ENCODE measurements around the gene RNASE7. TPM values are rescaled to one million over a fixed set of nuclear protein-coding genes. Genes with fewer than 3 reads are reported as not detected.

Gene RNASE7
- total and polyA plus RNA-seq, 4 donors: 0.13 to 0.18 TPM; not detected in 2

DNA sequence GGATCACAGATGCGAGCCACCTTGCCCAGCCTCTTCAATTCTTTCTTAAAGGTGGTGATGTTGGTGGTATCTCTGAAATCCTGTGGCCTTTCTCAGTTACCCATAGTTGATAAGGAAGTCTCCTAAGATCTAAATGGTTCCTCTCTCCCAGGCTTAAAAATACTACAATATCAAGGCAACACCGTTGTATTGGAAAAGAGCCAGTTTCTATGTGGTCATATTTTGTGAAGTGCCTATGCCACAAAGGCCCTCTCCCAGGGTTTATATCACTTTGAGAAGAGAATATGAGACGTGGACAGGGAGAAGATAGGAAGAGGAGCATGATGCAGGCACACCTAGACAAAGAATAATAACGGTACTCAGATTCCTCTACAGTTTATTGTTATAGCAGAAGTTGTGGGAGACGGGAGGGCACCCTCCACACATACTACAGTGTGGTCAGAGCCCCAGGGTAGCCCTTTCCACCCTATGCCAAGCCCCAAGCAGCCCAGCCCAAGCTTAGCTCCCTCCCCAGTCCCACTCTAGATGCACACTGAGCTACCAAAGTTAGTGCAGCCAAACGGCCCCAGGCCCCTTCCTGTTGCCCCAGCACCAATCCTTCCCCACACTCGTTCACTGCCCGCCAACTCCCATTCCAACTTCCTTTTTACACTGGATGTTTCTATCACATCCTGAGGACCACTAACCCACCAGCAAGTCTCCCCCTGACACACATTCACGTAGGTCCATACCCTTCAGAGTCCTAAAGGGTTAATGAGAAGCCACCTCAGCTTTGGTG lies 25.6 kb upstream of the RNASE7 start:
- TF ChIP-seq, protein P1, sequence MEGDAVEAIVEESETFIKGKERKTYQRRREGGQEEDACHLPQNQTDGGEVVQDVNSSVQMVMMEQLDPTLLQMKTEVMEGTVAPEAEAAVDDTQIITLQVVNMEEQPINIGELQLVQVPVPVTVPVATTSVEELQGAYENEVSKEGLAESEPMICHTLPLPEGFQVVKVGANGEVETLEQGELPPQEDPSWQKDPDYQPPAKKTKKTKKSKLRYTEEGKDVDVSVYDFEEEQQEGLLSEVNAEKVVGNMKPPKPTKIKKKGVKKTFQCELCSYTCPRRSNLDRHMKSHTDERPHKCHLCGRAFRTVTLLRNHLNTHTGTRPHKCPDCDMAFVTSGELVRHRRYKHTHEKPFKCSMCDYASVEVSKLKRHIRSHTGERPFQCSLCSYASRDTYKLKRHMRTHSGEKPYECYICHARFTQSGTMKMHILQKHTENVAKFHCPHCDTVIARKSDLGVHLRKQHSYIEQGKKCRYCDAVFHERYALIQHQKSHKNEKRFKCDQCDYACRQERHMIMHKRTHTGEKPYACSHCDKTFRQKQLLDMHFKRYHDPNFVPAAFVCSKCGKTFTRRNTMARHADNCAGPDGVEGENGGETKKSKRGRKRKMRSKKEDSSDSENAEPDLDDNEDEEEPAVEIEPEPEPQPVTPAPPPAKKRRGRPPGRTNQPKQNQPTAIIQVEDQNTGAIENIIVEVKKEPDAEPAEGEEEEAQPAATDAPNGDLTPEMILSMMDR (IDR thresholded peaks at IDR 0.05; ENCODE audit: control extremely low read depth, extremely low read depth): no peak
- Histone ChIP-seq H3K4me1 (ENCODE audit: control insufficient read depth in 5 of 5, insufficient read depth in 5 of 5, low read length in 5 of 5) (peaks cover 0 to 4% (median 2%) of the 10 kb centered on the region in 5 donors), H3K27me3 (ENCODE audit: control insufficient read depth in 3 of 3, insufficient read depth in 3 of 3, low read length in 2 of 3) (no peaks in the 10 kb centered on the region), H3K4me3 (no peak overlapping the region), H3K27ac (ENCODE audit: low read depth in 1 of 2, low read length in 1 of 2) (no peak overlapping the region), H3K9ac (ENCODE audit: insufficient read depth in 1 of 2, low read length in 2 of 2) (no peak overlapping the region), H3K9me3 (ENCODE audit: control insufficient read depth in 4 of 4, insufficient read depth in 3 of 4, low read length in 3 of 4) (no peaks in the 10 kb centered on the region), H3K36me3 (ENCODE audit: control insufficient read depth in 4 of 4, insufficient read depth in 4 of 4, low read length in 4 of 4) (peaks cover 5 to 20% (median 16%) of the 10 kb centered on the region in 4 donors)
- DNase-seq (no peak), ATAC-seq (ENCODE audit: insufficient read depth, low FRiP score) (no peak)
- 48 to 56% methylated on average over 9 of the region's 9 CpGs for WGBS, 2 donors

- TF ChIP-seq, protein P1 (IDR thresholded peaks at IDR 0.05; ENCODE audit: control extremely low read depth, extremely low read depth): no peak
- Histone ChIP-seq H3K9me3 (ENCODE audit: control insufficient read depth in 4 of 4, insufficient read depth in 3 of 4, low read length in 3 of 4) (no peaks in the 10 kb centered on the region), H3K4me3 (no peak overlapping the region), H3K4me1 (ENCODE audit: control insufficient read depth in 5 of 5, insufficient read depth in 5 of 5, low read length in 5 of 5) (peaks cover 0 to 4% (median 3%) of the 10 kb centered on the region in 5 donors), H3K9ac (ENCODE audit: insufficient read depth in 1 of 2, low read length in 2 of 2) (no peak overlapping the region), H3K36me3 (ENCODE audit: control insufficient read depth in 4 of 4, insufficient read depth in 4 of 4, low read length in 4 of 4) (peaks cover 5 to 24% (median 16%) of the 10 kb centered on the region in 4 donors), H3K27me3 (ENCODE audit: control insufficient read depth in 3 of 3, insufficient read depth in 3 of 3, low read length in 2 of 3) (no peaks in the 10 kb centered on the region), H3K27ac (ENCODE audit: low read depth in 1 of 2, low read length in 1 of 2) (peak overlapping the region in 1 of 2 donors; percentile 5)
- 70 to 71% methylated on average over 28 of the region's 28 CpGs for WGBS, 2 donors
- DNase-seq (no peak), ATAC-seq (ENCODE audit: insufficient read depth, low FRiP score) (no peak)
These were observed 24.5 kb upstream of the RNASE7 start for GRCh38 chr14:21017528-21018245.

DNA sequence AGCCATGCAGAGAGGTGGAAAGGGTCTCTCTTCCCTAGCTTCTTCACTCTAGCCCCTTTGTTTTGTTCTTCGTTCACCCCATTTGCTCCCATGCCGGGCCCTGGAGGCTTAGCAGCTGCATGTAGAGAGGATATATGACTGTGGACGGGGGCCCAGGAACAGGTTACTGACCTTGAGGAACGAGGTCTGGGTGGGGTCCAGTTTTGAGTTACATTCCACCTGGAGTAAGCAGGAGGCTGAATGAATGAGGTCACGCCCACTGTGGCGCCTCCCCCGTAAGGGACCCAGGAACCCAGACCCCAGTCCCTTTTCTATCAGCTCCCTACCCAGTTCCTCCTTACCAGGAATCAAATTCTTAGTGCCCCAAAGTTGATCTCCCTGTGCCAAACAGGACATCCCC lies 23.9 kb upstream of the RNASE7 start:
- H3K27ac ChIP-seq (ENCODE audit: low read depth in 1 of 2, low read length in 1 of 2): peak overlapping the region in 1 of 2 donors; percentile 9

More for the DNA sequence above, 23.9 kb upstream of the RNASE7 start:
- no peak for ATAC-seq (ENCODE audit: insufficient read depth, low FRiP score)
- Histone ChIP-seq H3K9ac (ENCODE audit: insufficient read depth in 1 of 2, low read length in 2 of 2) (no peak overlapping the region), H3K9me3 (ENCODE audit: control insufficient read depth in 4 of 4, insufficient read depth in 3 of 4, low read length in 3 of 4) (no peaks in the 10 kb centered on the region), H3K36me3 (ENCODE audit: control insufficient read depth in 4 of 4, insufficient read depth in 4 of 4, low read length in 4 of 4) (peaks cover 5 to 24% (median 16%) of the 10 kb centered on the region in 4 donors), H3K4me1 (ENCODE audit: control insufficient read depth in 5 of 5, insufficient read depth in 5 of 5, low read length in 5 of 5) (peaks cover 0 to 7% (median 5%) of the 10 kb centered on the region in 5 donors), H3K4me3 (no peak overlapping the region), H3K27me3 (ENCODE audit: control insufficient read depth in 3 of 3, insufficient read depth in 3 of 3, low read length in 2 of 3) (no peaks in the 10 kb centered on the region)
- no peak for DNase-seq
- TF ChIP-seq, protein P1 (IDR thresholded peaks at IDR 0.05; ENCODE audit: control extremely low read depth, extremely low read depth): no peak
- WGBS, 2 donors: 90 to 93% methylated on average over 7 of the region's 7 CpGs
